Loucy (cell line): ENCODE data around the gene FALEC.

ENCODE experiments used
- H2AFZ ChIP-seq: fragments of 200-600 bp; sonication (generic); 2 replicates; pipeline ENCODE4 v1.6.0; 2016; ENCODE audit warnings: antibody characterized with exemption, mild to moderate bottlenecking, low read length, moderate library complexity
- H3F3A ChIP-seq: fragments of 200-600 bp; 2 replicates; pipeline ENCODE4 v1.6.0; 2016; ENCODE audit warnings: antibody characterized with exemption, low read depth, mild to moderate bottlenecking
- H3K27me3 ChIP-seq: fragments of 200-600 bp; sonication (generic); 2 replicates; pipeline ENCODE4 v1.6.1; 2014; ENCODE audit warnings: low read length, mild to moderate bottlenecking; ENCODE audit not compliant: insufficient read depth, poor library complexity, severe bottlenecking
- H3K36me3 ChIP-seq: fragments of 200-600 bp; sonication (generic); 2 replicates; pipeline ENCODE4 v1.6.1; 2016; ENCODE audit warnings: low read length; ENCODE audit not compliant: insufficient read depth
- H3K4me1 ChIP-seq: fragments of 200-600 bp; sonication (generic); 2 replicates; pipeline ENCODE4 v1.5.1; 2014; ENCODE audit warnings: low read length, mild to moderate bottlenecking; ENCODE audit not compliant: insufficient read depth, poor library complexity, severe bottlenecking
- H3K4me2 ChIP-seq: fragments of 200-600 bp; sonication (generic); 2 replicates; pipeline ENCODE4 v1.6.0; 2014; ENCODE audit warnings: antibody characterized with exemption, low read length, low read depth, mild to moderate bottlenecking; ENCODE audit not compliant: poor library complexity, severe bottlenecking
- H3K4me3 ChIP-seq: fragments of 200-600 bp; sonication (generic); 2 replicates; pipeline ENCODE4 v1.5.1; 2014; ENCODE audit warnings: low read length, mild to moderate bottlenecking, mixed read lengths; ENCODE audit not compliant: poor library complexity, severe bottlenecking
- H3K79me2 ChIP-seq: fragments of 200-600 bp; sonication (generic); 2 replicates; pipeline ENCODE4 v1.6.1; 2014; ENCODE audit warnings: low read length; ENCODE audit not compliant: insufficient read depth
- H3K9ac ChIP-seq: fragments of 200-600 bp; sonication (generic); 2 replicates; pipeline ENCODE4 v1.6.0; 2014; ENCODE audit warnings: mild to moderate bottlenecking, low read depth, low read length, moderate library complexity; ENCODE audit not compliant: poor library complexity, severe bottlenecking
- H3K9me2 ChIP-seq: fragments of 200-600 bp; sonication (generic); replicated peaks from 2 replicates; pipeline ENCODE4 v1.6.1; 2016; ENCODE audit warnings: low read depth, low read length, mixed read lengths
- H3K9me3 ChIP-seq: fragments of 200-600 bp; sonication (generic); 2 replicates; pipeline ENCODE4 v1.6.1; 2014; ENCODE audit warnings: mild to moderate bottlenecking, antibody characterized with exemption, low read length, low read depth; ENCODE audit not compliant: insufficient read depth
- H4K20me1 ChIP-seq: fragments of 200-600 bp; sonication (generic); 2 replicates; pipeline ENCODE4 v1.6.0; 2014; ENCODE audit warnings: antibody characterized with exemption, low read length, mild to moderate bottlenecking; ENCODE audit not compliant: insufficient read depth, poor library complexity, severe bottlenecking
- CTCF ChIP-seq: fragments of 200-600 bp; sonication (generic); conservative IDR thresholded peaks from 2 replicates; pipeline ENCODE4 v1.5.1; 2014; ENCODE audit warnings: mild to moderate bottlenecking, antibody characterized with exemption, low read length
- EZH2phosphoT487 ChIP-seq: fragments of 200-600 bp; IDR thresholded peaks from 2 replicates; pipeline ENCODE4 v1.6.1; 2018; ENCODE audit warnings: antibody characterized with exemption, mild to moderate bottlenecking, moderate library complexity, borderline replicate concordance

The FALEC gene

GRCh38 chr1:150512846-150513245, 2.7 kb upstream of the FALEC start:
- TF ChIP-seq CTCF, result no peak
- TF ChIP-seq EZH2phosphoT487, result no peak
- no peaks in the 10 kb centered on the region for H3F3A ChIP-seq
- H3K36me3 ChIP-seq, result no peaks in the 10 kb centered on the region
- no peak overlapping the region for H3K9ac ChIP-seq
- no peak overlapping the region for H3K4me2 ChIP-seq
- no peak overlapping the region for H3K4me3 ChIP-seq
- peaks cover 11% of the 10 kb centered on the region for H3K4me1 ChIP-seq
- no peaks in the 10 kb centered on the region for H3K9me3 ChIP-seq
- no peaks in the 10 kb centered on the region for H3K9me2 ChIP-seq
- no peaks in the 10 kb centered on the region for H3K79me2 ChIP-seq
- no peaks in the 10 kb centered on the region for H4K20me1 ChIP-seq
- no peaks in the 10 kb centered on the region for H3K27me3 ChIP-seq
- H2AFZ ChIP-seq, result no peak overlapping the region

GRCh38 chr1:150513351-150513791, 2.2 kb upstream of the FALEC start:
- Histone ChIP-seq H3K27me3 (no peaks in the 10 kb centered on the region), H3K36me3 (no peaks in the 10 kb centered on the region), H3K9me2 (no peaks in the 10 kb centered on the region), H3K9ac (no peak overlapping the region), H4K20me1 (no peaks in the 10 kb centered on the region), H2AFZ (no peak overlapping the region), H3F3A (no peaks in the 10 kb centered on the region), H3K4me2 (no peak overlapping the region), H3K79me2 (no peaks in the 10 kb centered on the region), H3K9me3 (no peaks in the 10 kb centered on the region), H3K4me3 (no peak overlapping the region), H3K4me1 (peaks cover 11% of the 10 kb centered on the region)
- TF ChIP-seq EZH2phosphoT487 (no peak), CTCF (no peak)

- Histone ChIP-seq H2AFZ (no peak overlapping the region), H3F3A (no peaks in the 10 kb centered on the region), H4K20me1 (no peaks in the 10 kb centered on the region), H3K4me1 (peaks cover 11% of the 10 kb centered on the region), H3K4me2 (no peak overlapping the region), H3K27me3 (no peaks in the 10 kb centered on the region), H3K79me2 (no peaks in the 10 kb centered on the region), H3K4me3 (no peak overlapping the region), H3K36me3 (no peaks in the 10 kb centered on the region), H3K9me3 (no peaks in the 10 kb centered on the region), H3K9me2 (no peaks in the 10 kb centered on the region), H3K9ac (no peak overlapping the region)
- TF ChIP-seq EZH2phosphoT487, result no peak
- no peak for TF ChIP-seq CTCF
Observed at GRCh38 chr1:150514260-150514659, 1.3 kb upstream of the FALEC start.
